ENCODE data around the gene CDK3.
A peak's percentile ranks its signal among the peaks of the same experiment; 100 is the strongest.
"Not testable (repeated sequence)": the region's sequence is repeated elsewhere in the genome, so short reads cannot be mapped to it uniquely, and the experiment has no call there.

CDK3 gene

GRCh38 chr17:76000755-76001521 lies at the start of gene CDK3:
Gene CDK3 (plus strand): TSS chr17:76000855. CDS start chr17:76001426, 571 bp downstream.
- DNase-seq, result no peak

GRCh38 chr17:75950855-75951554 lies 49.6 kb upstream of the CDK3 start:
- DNase-seq, result no peak

GRCh38 chr17:75959051-75959838 lies 41.4 kb upstream of the CDK3 start:
- DNase-seq, result no peak

- DNase-seq, result no peak
These were observed 40.7 kb upstream of the CDK3 start for GRCh38 chr17:75959839-75960511.

- no peak for DNase-seq
These were observed 35.2 kb upstream of the CDK3 start for GRCh38 chr17:75965468-75965867.

- DNase-seq, result not testable (repeated sequence)
These were observed 31.6 kb upstream of the CDK3 start for GRCh38 chr17:75969044-75969443.

GRCh38 chr17:75970011-75970523 lies 30.6 kb upstream of the CDK3 start:
- peak in 1 of 2 donors; percentile 16 for DNase-seq

GRCh38 chr17:75970626-75971025 lies 30.0 kb upstream of the CDK3 start:
- DNase-seq, result no peak

- DNase-seq, result not testable (repeated sequence)
These were observed 25.5 kb upstream of the CDK3 start for GRCh38 chr17:75975187-75975586.

- no peak for DNase-seq
These were observed 24.9 kb upstream of the CDK3 start for GRCh38 chr17:75975757-75976174.

GRCh38 chr17:75976175-75976848 lies 24.3 kb upstream of the CDK3 start:
- no peak for DNase-seq

- peak; percentile 94 to 95 for DNase-seq
These were observed 21.5 kb upstream of the CDK3 start, which contains the start of the genes ACOX1 and TEN1 for GRCh38 chr17:75978938-75979704. Gene ACOX1 (minus strand): TSS chr17:75979166. CDS start chr17:75979073, 93 bp downstream. Gene TEN1 (plus strand): TSS chr17:75979240. CDS start chr17:75986193, 6,953 bp downstream.

GRCh38 chr17:75979705-75980187 lies 20.9 kb upstream of the CDK3 start:
- no peak for DNase-seq

GRCh38 chr17:75980188-75981018 lies 20.3 kb upstream of the CDK3 start:
- DNase-seq, result no peak

GRCh38 chr17:75981019-75981615 lies 19.5 kb upstream of the CDK3 start:
- DNase-seq, result no peak

- DNase-seq, result no peak
These were observed 17.0 kb upstream of the CDK3 start for GRCh38 chr17:75983501-75984181.

GRCh38 chr17:75985986-75986385 lies 14.7 kb upstream of the CDK3 start:
- DNase-seq, result no peak

GRCh38 chr17:75987041-75987440 lies 13.6 kb upstream of the CDK3 start:
- DNase-seq, result no peak

- DNase-seq, result no peak
These were observed 9.3 kb upstream of the CDK3 start for GRCh38 chr17:75991396-75991795.

All from CD4-positive, alpha-beta T cell treated with Interleukin-1 beta for 1 hour (primary cell).